ENCODE data around the gene STRIP2. TPM values are rescaled to one million over a fixed set of nuclear protein-coding genes. Genes with fewer than 3 reads are reported as not detected.
A peak's percentile ranks its signal among the peaks of the same experiment; 100 is the strongest.

Gene STRIP2
- total and polyA plus RNA-seq, 9 of the 15 experiments (the other 6 are each of a cell fraction or from before 2014, with no cell fraction given), result 10.1 to 81.8 (median 42.3) TPM

- no peak for TF ChIP-seq ZNF609 (CRISPR knock-in tag; IDR thresholded peaks at IDR 0.05; ENCODE audit: borderline replicate concordance)
- TF ChIP-seq NCOA4 (IDR thresholded peaks at IDR 0.05; ENCODE audit: partially characterized antibody), result no peak
- TF ChIP-seq ZNF3 (CRISPR knock-in tag; IDR thresholded peaks at IDR 0.05), result no peak
- TF ChIP-seq, protein P1, sequence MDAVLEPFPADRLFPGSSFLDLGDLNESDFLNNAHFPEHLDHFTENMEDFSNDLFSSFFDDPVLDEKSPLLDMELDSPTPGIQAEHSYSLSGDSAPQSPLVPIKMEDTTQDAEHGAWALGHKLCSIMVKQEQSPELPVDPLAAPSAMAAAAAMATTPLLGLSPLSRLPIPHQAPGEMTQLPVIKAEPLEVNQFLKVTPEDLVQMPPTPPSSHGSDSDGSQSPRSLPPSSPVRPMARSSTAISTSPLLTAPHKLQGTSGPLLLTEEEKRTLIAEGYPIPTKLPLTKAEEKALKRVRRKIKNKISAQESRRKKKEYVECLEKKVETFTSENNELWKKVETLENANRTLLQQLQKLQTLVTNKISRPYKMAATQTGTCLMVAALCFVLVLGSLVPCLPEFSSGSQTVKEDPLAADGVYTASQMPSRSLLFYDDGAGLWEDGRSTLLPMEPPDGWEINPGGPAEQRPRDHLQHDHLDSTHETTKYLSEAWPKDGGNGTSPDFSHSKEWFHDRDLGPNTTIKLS (IDR thresholded peaks at IDR 0.05; ENCODE audit: borderline replicate concordance, low read depth), result peak; percentile 19; the same call in 1 of the 2 replicates
- TF ChIP-seq, protein P2, sequence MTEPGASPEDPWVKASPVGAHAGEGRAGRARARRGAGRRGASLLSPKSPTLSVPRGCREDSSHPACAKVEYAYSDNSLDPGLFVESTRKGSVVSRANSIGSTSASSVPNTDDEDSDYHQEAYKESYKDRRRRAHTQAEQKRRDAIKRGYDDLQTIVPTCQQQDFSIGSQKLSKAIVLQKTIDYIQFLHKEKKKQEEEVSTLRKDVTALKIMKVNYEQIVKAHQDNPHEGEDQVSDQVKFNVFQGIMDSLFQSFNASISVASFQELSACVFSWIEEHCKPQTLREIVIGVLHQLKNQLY (CRISPR knock-in tag; conservative IDR thresholded peaks at IDR 0.05), result no peak
- no peak for TF ChIP-seq THAP7 (CRISPR knock-in tag; IDR thresholded peaks at IDR 0.05)
- no peak for TF ChIP-seq U2AF1 (optimal IDR thresholded peaks at IDR 0.05; ENCODE audit: low read depth, low read length)
- TF ChIP-seq EWSR1 (IDR thresholded peaks at IDR 0.05; ENCODE audit: borderline replicate concordance, low read depth, partially characterized antibody), result no peak
- TF ChIP-seq FOXA1 (IDR thresholded peaks at IDR 0.05; ENCODE audit: borderline replicate concordance), result no peak
- no peak for TF ChIP-seq XRCC4 (IDR thresholded peaks at IDR 0.05; ENCODE audit: extremely low read depth, insufficient read depth, insufficient read length)
- TF ChIP-seq JUNB (CRISPR knock-in tag; conservative IDR thresholded peaks at IDR 0.05), result no peak
- no peak for TF ChIP-seq CCAR2 (IDR thresholded peaks at IDR 0.05; ENCODE audit: low read depth, low read length)
- TF ChIP-seq, protein P3, sequence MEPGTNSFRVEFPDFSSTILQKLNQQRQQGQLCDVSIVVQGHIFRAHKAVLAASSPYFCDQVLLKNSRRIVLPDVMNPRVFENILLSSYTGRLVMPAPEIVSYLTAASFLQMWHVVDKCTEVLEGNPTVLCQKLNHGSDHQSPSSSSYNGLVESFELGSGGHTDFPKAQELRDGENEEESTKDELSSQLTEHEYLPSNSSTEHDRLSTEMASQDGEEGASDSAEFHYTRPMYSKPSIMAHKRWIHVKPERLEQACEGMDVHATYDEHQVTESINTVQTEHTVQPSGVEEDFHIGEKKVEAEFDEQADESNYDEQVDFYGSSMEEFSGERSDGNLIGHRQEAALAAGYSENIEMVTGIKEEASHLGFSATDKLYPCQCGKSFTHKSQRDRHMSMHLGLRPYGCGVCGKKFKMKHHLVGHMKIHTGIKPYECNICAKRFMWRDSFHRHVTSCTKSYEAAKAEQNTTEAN (CRISPR knock-in tag; IDR thresholded peaks at IDR 0.05), result 0 out of 2 replicates have a peak, but pooled peaks have one; percentile 62
- TF ChIP-seq ZKSCAN1 (IDR thresholded peaks at IDR 0.05; ENCODE audit: low read depth, low read length), result no peak
- no peak for TF ChIP-seq CHAMP1 (IDR thresholded peaks at IDR 0.05)
Observed at GRCh38 chr7:129401228-129401966, 32.8 kb upstream of the STRIP2 start (continued).

All from K562 (cell line).